HepG2 (cell line): Measurements from ENCODE around the gene CMIP. TPM values are rescaled to one million over a fixed set of nuclear protein-coding genes. Genes with fewer than 3 reads are reported as not detected.
A peak's percentile ranks its signal among the peaks of the same experiment; 100 is the strongest.

ENCODE experiments used
- BRD4 ChIP-seq: sonication (generic); formaldehyde crosslinking; IDR thresholded peaks from 2 replicates; pipeline ENCODE4 v1.4.0; 2020; ENCODE audit warnings: missing genetic modification reagents
- CEBPG ChIP-seq: IDR thresholded peaks from 2 replicates; pipeline ENCODE4 v1.6.1; 2016
- HIC2 ChIP-seq: sonication (generic); formaldehyde crosslinking; IDR thresholded peaks from 2 replicates; pipeline ENCODE4 v1.9.0; 2022; ENCODE audit warnings: low read depth, missing genetic modification reagents
- HNRNPUL1 ChIP-seq: fragments of 200-400 bp; formaldehyde crosslinking; IDR thresholded peaks from 2 replicates; pipeline ENCODE4 v1.6.1; 2017; ENCODE audit warnings: low read depth, mild to moderate bottlenecking, low read length, moderate library complexity
- JUND ChIP-seq: sonication (generic); formaldehyde crosslinking; IDR thresholded peaks from 2 replicates; pipeline ENCODE4 v1.8.0; 2022; ENCODE audit warnings: mild to moderate bottlenecking, missing genetic modification reagents
- KDM2A ChIP-seq: sonication (generic); formaldehyde crosslinking; IDR thresholded peaks from 2 replicates; pipeline ENCODE4 v1.4.0; 2020; ENCODE audit warnings: low read depth, missing genetic modification reagents, borderline replicate concordance
- MTA3 ChIP-seq: sonication (generic); formaldehyde crosslinking; IDR thresholded peaks from 2 replicates; pipeline ENCODE4 v1.4.0; 2020; ENCODE audit warnings: missing genetic modification reagents
- NFAT5 ChIP-seq: sonication (generic); formaldehyde crosslinking; IDR thresholded peaks from 2 replicates; pipeline ENCODE4 v1.4.0; 2020; ENCODE audit warnings: missing genetic modification reagents
- NFKB2 ChIP-seq: sonication (generic); formaldehyde crosslinking; IDR thresholded peaks from 2 replicates; pipeline ENCODE4 v1.4.0; 2020; ENCODE audit warnings: missing genetic modification reagents, borderline replicate concordance
- PHF21A ChIP-seq: sonication (generic); formaldehyde crosslinking; IDR thresholded peaks from 2 replicates; pipeline ENCODE4 v1.5.0; 2020; ENCODE audit warnings: mild to moderate bottlenecking, missing genetic modification reagents
- SOX6 ChIP-seq, 2 experiments: fragments of 450-650 bp in 1 of 2; sonication (generic) in 1 of 2; formaldehyde crosslinking in 1 of 2; IDR thresholded peaks; 2 replicates each; pipeline versions ENCODE4 v1.4.0 to v1.6.1; 2017 to 2020; ENCODE audit warnings: antibody characterized with exemption in 1 of 2, mild to moderate bottlenecking in 1 of 2, missing genetic modification reagents in 1 of 2
- TOE1 ChIP-seq: sonication (generic); formaldehyde crosslinking; IDR thresholded peaks from 2 replicates; pipeline ENCODE4 v1.4.0; 2020; ENCODE audit warnings: mild to moderate bottlenecking, missing genetic modification reagents
- ZBTB7A ChIP-seq: sonication (generic); formaldehyde crosslinking; IDR thresholded peaks from 2 replicates; pipeline ENCODE4 v1.8.0; 2022; ENCODE audit warnings: mild to moderate bottlenecking, missing genetic modification reagents
- ZFY ChIP-seq: sonication (generic); formaldehyde crosslinking; IDR thresholded peaks from 2 replicates; pipeline ENCODE4 v1.4.0; 2020; ENCODE audit warnings: missing genetic modification reagents
- ZMYM2 ChIP-seq: sonication (generic); formaldehyde crosslinking; IDR thresholded peaks from 2 replicates; pipeline ENCODE4 v1.8.0; 2022; ENCODE audit warnings: mild to moderate bottlenecking, missing genetic modification reagents
- ZNF598 ChIP-seq: sonication (generic); formaldehyde crosslinking; IDR thresholded peaks from 2 replicates; pipeline ENCODE4 v1.5.1; 2020; ENCODE audit warnings: mild to moderate bottlenecking, missing genetic modification reagents, borderline replicate concordance
- ZNF777 ChIP-seq: sonication (generic); formaldehyde crosslinking; IDR thresholded peaks from 2 replicates; pipeline ENCODE4 v1.4.0; 2020; ENCODE audit warnings: missing genetic modification reagents
- ZSCAN25 ChIP-seq: sonication (generic); formaldehyde crosslinking; IDR thresholded peaks from 2 replicates; pipeline ENCODE4 v1.8.0; 2022; ENCODE audit warnings: mild to moderate bottlenecking, missing genetic modification reagents
- polyA plus RNA-seq, 8 experiments: library from polyadenylated mRNA; depleted of rRNA in 3 of 8; stranded (reverse) in 7 of 8; unstranded in 1 of 8; fragments of >200 nt; fragmentation: Illumina TruSeq in 4 of 8; extraction: Trizol in 4 of 8; gene quantifications; 2 replicates each; pipeline versions ENCODE4 v1.2.1 to v1.2.3, GENCODE V29; 2011 to 2016; ENCODE audit warnings: low read depth in 4 of 8, missing spikeins in 1 of 8, mixed read lengths in 1 of 8; ENCODE audit not compliant: insufficient read depth in 1 of 8
- total RNA-seq, 5 experiments: library from RNA; depleted of rRNA; stranded (reverse); fragments of >200 nt; fragmentation: Illumina TruSeq; extraction: Trizol; gene quantifications; 2 replicates each; pipeline ENCODE4 v1.2.3, GENCODE V29; 2016; ENCODE audit warnings: low read depth in 1 of 5
- TF ChIP-seq, protein P1 (sequence below): sonication (generic); formaldehyde crosslinking; IDR thresholded peaks from 2 replicates; pipeline ENCODE4 v1.5.1; 2020; ENCODE audit warnings: missing genetic modification reagents, mild to moderate bottlenecking, borderline replicate concordance

The CMIP gene
- total and polyA plus RNA-seq, 2 of the 13 experiments (the other 11 are each of a cell fraction or from before 2014, with no cell fraction given) = 10.9 to 18.1 TPM

GRCh38 chr16:81549547-81550431, 105.2 kb downstream of the CMIP start (continued):
- peak; percentile 80; the same call in 1 of the 2 replicates for TF ChIP-seq NFAT5 (CRISPR knock-in tag)
- no peak for TF ChIP-seq TOE1
- TF ChIP-seq HNRNPUL1 = no peak
- peak; percentile 80; the same call in 1 of the 2 replicates for TF ChIP-seq ZNF598 (CRISPR knock-in tag)
- TF ChIP-seq JUND (CRISPR knock-in tag) = peak; percentile 17; the same call in 1 of the 2 replicates
- TF ChIP-seq MTA3 = no peak
- peak; percentile 90 for TF ChIP-seq ZMYM2 (CRISPR knock-in tag)
- TF ChIP-seq KDM2A (CRISPR knock-in tag) = no peak; the same call in 1 of the 2 replicates
- no peak for TF ChIP-seq SOX6 (IDR thresholded peaks at IDR 0.05)
- TF ChIP-seq SOX6 (CRISPR knock-in tag; IDR thresholded peaks at IDR 0.05) = peak; percentile 76; the same call in 1 of the 2 replicates
- peak; percentile 75; the same call in 1 of the 2 replicates for TF ChIP-seq NFKB2 (CRISPR knock-in tag)
- peak; percentile 82; the same call in 1 of the 2 replicates for TF ChIP-seq ZBTB7A (CRISPR knock-in tag)
- peak; percentile 96 for TF ChIP-seq HIC2 (CRISPR knock-in tag)
- TF ChIP-seq ZFY (CRISPR knock-in tag) = 0 out of 2 replicates have a peak, but pooled peaks have one; percentile 8
- TF ChIP-seq, protein P1, sequence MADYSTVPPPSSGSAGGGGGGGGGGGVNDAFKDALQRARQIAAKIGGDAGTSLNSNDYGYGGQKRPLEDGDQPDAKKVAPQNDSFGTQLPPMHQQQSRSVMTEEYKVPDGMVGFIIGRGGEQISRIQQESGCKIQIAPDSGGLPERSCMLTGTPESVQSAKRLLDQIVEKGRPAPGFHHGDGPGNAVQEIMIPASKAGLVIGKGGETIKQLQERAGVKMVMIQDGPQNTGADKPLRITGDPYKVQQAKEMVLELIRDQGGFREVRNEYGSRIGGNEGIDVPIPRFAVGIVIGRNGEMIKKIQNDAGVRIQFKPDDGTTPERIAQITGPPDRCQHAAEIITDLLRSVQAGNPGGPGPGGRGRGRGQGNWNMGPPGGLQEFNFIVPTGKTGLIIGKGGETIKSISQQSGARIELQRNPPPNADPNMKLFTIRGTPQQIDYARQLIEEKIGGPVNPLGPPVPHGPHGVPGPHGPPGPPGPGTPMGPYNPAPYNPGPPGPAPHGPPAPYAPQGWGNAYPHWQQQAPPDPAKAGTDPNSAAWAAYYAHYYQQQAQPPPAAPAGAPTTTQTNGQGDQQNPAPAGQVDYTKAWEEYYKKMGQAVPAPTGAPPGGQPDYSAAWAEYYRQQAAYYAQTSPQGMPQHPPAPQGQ (CRISPR knock-in tag) = 0 out of 2 replicates have a peak, but pooled peaks have one; percentile 69
- peak; percentile 30; the same call in 1 of the 2 replicates for TF ChIP-seq CEBPG
- peak; percentile 24; the same call in 1 of the 2 replicates for TF ChIP-seq ZSCAN25
- TF ChIP-seq ZNF777 = no peak
- peak; percentile 86; the same call in 1 of the 2 replicates for TF ChIP-seq PHF21A (CRISPR knock-in tag)
- no peak for TF ChIP-seq BRD4 (CRISPR knock-in tag)
